Measurements from ENCODE around the gene CNKSR2. TPM values are rescaled to one million over a fixed set of nuclear protein-coding genes. Genes with fewer than 3 reads are reported as not detected.

The CNKSR2 gene
- total RNA-seq, 1 donor from 2014 or later = not detected

DNA sequence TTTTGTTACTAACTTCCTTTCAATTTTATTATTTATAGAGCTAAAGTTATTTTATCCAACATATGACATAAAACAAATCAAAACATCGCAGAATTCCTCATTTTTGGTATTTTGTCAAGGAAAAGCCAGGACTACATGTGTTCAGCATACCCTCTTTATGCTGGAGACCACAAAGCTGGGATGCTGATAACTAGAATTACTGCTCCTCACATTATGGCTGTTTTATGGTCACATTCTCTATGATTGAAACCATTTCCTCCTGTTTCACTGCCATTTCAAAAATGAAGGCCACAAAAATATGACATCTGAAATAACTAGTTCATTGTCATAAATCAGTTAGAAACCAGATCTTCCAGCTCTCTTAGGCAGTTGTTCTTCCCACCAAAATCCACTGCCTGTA lies 242.2 kb downstream of the CNKSR2 start:
- ATAC-seq = no peak

DNA sequence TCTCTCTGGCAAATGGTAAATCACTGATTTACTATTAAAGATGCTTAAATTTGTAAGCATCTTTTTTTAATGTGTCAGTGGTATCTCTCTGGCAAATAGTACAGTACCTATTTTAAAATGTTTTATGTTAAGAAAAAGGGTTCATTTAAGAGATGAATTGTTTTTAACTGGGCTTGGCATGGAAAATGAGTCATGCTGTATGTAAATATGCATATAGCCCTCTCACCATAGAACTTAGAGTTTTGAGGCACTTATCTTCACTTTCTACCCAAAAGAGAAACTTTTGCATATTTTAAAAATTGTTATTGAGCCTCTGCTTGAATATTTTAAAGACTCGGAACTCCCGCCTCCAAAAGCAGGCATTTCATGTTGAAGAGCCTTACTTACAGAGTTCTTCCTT lies 246.0 kb downstream of the CNKSR2 start:
- no peak for ATAC-seq

DNA sequence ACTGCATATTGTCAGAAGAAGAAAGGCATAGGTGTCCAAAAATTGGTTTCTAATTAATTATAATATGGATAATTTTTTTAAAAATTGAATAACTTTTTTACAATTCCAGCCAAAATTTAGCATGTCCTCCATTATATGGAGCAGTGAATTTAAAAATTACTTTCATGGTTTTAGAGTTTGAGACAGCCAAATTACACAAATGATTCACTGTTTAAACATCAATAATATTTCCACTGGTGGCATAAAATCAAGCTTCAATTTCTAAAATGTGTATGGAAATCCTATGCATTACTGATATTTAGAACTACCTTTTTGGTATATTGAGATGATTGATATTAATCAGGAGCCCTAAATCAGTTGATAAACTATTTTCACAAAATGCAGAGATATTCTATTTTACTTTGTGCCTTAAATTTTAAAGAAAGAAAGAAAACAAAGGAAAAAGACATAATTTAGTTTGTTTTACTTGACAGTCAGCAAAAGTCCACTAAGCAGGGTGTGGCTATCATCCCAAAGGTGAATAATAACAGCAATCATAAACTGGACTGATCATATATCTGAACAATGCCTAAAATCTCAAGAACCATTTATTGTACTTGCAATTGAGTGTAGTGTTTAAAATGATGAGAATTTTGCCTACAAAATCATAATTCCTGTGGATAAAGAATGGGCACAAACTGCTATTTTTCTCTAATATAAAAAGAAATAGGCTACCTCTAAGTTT lies 249.7 kb downstream of the CNKSR2 start:
- no peak for ATAC-seq

DNA sequence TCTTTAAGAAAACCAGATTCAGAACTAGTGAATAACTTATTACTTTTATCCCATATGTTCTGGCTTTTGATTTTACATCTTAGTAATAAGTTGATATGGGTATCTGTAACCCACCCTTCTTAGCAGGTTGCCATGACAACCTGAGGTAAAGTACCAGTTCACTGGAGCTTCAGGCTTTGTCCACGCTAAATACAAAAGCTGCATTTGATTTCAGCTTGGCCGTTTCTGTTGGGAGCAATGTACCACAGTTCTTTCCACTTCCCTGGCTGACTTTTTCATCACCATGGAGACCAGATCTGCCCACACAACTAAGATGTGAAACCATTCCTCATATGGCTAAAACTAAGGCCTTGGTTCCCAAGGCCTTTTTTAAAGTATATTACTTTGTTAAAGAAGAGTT lies 257.8 kb downstream of the CNKSR2 start:
- ATAC-seq = no peak

DNA sequence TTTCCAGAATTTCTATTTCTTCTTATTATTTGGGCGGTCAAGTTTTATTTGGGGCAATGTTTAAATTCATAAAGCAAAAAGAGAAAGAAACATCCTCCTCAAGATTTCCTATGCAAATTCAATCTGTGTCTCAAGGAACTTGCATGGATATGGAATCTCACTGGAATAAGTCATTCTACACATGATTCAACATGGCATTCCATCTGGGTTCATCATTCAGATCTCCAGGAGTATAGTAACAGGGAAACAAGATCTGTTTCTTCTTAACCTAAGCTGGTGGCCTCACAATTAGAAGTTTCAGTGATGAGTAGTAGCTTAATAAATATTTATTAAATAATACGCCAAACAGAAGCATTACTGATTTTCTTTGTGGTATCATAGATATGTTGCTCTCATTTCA lies 264.1 kb downstream of the CNKSR2 start:
- ATAC-seq = no peak

DNA sequence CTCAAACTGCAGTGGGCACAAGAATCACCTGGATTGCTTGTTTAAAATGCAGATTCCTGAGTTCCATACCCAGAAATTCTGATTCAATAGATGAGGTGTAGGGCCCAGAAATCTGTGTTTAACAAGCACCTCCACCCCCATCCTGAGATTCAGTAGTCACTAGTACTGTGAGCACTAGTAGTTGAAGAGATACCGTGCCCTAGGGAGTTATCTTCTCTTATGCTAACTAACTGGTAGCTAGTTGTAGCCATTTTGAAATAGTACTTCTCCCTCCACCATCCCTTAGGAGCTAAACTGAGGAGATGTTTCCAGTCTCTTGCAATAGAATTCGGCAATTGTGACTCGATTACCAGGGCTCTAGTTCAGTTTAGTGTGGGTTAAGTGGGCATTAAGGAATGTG lies 265.6 kb downstream of the CNKSR2 start:
- ATAC-seq = no peak

DNA sequence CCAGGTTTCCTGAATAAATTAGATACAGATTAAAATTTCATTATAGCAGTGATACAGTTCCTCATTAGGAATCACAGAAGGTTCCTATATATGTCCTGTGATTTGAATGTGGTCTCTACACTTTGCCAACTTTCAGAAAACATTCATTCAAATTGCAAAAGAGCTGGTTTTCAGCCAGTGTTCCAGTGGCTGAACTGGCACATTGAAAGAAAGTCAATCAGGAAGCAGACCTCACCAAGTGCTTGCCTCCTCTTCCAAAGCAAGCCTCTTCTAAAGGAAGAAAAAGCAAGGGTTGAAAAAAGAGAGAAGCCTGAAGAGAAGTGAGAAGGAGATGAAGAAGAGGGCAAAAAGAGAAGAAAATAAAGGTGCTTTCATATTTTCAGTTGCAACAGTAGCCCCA lies 271.2 kb downstream of the CNKSR2 start:
- ATAC-seq = no peak

DNA sequence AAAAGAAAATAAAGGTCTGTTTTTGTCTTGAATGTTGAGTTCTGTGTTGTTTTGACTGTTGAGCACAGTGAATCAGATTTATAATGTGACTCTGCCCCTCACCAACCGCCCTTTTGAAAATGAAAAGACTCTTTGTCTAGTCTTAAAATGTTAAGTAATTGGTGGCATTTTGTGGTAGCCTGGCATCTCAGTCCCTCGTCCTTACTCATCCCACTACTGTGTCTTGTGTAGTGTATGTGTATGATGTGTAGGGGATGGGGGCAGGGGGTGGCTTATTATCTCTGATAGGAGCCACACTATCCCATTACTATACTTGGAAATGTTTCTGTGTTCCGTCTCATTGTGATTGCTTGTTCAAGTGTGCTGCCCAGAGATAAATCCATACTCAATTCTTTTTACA lies 271.7 kb downstream of the CNKSR2 start:
- ATAC-seq = no peak

DNA sequence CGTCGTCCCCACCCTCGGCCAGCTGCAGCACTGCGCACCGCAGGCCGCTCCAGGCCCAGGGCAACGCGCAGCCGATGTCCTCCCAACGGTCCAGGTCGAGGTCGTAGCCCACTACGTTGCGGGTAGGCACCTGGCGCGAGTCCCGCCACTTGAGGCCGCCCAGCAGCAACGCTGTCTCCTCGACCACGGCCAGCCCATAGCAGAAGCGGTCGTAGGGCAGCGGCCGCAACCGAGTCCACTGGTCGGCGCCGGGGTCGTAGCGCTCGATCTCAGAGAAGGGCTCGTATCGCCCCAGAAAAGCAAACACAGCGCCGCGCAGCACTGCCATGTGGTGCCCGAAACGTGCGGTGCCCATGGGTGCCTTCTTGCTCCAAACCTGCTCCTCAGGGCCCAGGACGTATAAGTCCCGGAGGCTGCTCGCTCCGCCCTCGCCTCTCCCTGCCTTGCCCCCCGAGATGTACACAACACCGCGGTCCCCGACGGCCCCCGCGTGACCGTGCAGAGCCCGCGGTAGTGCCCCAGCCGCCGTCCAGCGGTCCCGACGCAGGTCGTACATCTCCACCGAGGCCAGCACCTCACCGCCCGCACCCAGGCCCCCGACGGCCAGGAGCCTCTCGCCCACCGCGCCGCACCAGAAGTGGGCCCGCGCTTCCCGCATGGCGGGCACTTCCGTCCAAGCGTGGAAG lies 281.8 kb downstream of the CNKSR2 start:
- ATAC-seq = no peak

DNA sequence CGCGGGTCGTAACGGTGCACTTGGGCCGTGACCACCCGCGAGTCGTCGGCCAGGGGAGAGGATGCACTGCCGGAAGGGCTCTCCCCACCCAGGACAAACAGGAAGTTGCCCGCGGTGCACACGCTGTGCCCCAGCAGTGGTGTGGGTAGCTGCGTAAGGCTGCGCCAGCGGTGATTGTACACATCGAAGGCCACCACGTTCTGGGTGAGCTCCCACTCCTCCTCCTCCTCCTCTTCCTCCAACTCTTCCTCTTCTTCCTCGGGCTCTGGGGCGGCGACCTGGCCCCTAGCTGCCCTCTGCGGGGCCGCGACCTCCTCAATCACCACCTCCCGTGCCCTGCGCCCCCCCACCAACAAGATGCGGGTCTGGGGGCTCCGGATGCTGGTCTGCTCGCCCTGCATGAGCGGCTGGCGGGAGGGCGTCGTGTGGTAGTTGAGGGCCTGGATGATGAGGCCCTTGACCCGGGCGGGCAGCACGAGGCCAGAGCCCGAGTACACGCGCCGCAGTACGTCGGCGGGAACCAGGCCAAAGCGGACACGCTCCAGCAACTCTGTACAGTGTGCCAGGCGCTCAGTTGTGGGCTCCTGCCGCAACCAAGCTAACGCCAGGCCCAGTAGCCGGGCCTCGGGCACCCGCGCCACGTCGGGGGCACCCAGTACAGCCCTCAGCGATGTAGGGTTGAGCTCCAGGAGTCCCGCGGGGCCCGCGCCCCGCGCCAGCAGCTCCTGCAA lies 282.5 kb downstream of the CNKSR2 start:
- ATAC-seq = no peak

DNA sequence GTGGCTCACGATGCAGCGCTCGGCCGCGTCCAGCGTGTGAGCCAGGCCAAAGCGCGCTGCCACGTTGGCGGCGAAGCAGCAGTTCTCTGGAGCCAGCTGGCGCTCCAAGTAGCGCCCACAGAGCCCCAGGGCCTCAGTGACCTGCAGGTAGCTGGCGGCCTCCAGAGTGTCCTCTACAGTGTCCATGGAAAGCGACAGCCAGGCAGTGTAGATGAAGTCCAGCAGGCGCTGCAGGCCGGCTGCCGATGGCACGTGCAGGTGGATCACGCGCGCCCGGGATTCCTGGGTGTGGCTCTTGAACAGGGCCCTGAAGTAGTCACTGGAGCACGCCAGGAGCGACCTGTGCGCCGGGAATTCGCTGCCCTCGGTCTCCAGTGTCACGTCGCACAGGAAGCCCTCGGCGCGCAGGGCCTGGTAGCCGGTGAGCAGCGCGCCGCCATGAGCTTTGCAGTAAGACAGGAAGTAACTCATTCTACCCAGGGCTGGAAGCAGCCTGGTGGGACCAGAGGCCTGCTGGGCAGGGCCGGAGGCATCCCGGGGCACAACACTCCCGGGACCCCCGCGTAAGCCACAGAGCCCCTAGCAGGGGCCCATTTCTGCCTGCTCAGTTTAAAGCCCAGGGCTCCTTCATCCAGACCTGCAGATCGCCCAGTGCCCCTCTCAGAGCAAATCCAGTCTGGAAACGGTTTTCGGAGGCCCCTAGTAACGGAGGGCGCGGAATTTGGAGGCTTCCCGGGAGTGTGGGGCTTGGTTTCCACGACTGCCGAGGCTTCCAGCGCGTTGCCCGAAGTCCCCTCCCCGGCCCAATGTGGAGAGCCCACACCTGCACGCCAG lies 283.3 kb downstream of the CNKSR2 start:
- no peak for ATAC-seq

DNA sequence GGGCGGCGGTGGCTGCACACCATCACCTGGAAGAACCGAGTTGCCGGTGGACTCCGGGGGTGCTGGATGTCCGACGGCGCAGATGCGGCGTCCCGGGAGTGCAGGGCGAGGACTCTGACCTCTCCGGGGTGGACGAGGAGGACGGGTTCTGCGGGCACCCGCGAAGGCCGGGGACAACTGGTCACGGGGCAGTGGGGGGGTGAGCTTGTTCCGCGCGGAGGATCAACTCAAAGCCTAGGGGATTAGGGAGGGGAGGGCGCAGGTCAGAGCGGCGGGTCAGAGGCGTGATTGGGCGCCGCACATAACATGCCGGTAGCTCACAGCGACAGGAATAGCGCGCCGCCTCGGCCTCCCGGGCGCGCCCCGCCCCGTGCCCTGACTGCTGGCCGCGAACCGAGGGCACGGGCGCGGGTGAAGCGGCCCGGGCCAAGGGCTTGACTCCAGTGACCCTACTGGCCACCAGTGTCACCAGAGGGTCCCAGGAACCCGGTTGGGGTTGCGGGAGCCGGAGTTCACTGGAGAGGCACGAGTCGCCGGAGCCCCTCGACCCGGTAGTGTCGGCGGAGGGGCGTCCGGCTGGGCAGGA lies 284.0 kb downstream of the CNKSR2 start, which contains the start of gene KLHL34:
Gene KLHL34 (minus strand): TSS at position 179 of the 586 bp plus-strand sequence. CDS start 542 bp downstream, outside the sequence.
- ATAC-seq = no peak

DNA sequence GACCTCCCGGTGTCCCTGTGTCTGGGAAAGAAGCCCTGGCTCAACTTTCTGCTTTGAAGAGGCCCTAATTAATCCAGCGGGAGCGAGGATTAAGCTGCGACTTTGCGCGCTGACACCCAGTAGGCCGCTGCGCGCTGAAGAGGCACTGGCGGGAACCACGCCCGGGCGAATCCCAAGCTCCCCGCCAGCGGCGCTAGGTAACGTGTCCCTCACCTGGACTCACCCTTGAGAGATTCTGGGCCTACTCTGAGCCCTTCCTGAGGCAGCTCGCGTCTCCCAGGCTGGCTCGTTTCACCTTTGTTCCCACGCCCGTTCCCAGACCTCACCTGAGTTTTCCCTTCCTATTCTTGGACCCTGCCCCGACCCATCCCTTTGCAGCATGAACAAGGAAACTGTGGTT lies 284.5 kb downstream of the CNKSR2 start:
- ATAC-seq = no peak

DNA sequence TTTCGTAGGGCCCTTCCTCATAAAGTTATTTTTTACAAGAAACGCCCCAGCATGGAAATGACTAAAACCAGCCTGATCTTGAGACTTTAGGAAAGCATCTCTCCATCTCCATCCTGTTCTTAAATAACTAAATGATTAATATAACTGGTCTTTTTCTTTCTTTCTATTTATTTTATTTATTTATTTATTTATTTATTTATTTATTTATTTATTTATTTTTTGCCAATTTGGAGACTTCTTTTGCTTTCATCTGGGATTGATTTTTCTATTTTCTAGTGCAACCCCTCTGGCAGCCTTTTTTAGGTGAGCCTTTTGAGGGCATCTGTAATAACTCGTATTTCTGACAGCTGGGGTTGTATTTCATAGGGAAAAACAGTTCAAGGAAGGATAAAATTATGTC lies 285.1 kb downstream of the CNKSR2 start:
- ATAC-seq = no peak

DNA sequence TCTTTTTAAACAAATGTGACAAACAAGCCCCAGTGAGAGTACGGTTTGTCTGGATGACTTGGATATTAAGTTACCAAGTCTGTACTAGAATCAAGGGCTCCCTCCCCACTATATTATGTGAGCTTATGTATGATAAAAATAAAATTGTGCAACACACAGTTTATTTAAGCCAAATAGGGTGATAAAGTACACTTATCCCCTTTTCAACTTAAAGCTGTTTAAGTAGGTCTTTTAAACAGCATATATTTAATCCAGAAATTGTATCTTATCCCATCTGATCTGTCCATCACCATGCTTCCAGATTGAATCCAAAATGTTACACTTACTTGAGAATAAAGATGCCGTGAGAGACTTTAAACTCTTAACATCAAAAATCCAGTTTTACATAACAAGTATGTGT lies 285.9 kb downstream of the CNKSR2 start:
- ATAC-seq = no peak

DNA sequence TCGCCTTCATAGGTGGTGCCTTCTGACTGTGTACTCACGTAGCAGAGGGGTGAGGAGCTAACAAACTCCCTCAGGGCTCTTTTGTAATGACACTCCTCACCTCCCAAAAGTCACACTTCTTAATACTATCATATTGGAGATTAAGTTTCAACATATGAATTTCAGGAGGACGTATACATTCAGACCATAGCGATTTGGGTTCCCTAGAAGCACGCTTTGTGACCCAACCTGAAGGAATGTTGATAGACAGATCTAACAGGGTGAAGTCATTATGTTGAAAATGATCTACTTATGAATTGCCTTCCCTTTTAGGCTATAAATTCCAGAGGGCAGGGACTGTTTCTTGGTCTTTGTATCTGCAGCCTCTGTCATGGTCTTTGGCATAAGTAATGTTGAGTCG lies 287.1 kb downstream of the CNKSR2 start:
- ATAC-seq = no peak

DNA sequence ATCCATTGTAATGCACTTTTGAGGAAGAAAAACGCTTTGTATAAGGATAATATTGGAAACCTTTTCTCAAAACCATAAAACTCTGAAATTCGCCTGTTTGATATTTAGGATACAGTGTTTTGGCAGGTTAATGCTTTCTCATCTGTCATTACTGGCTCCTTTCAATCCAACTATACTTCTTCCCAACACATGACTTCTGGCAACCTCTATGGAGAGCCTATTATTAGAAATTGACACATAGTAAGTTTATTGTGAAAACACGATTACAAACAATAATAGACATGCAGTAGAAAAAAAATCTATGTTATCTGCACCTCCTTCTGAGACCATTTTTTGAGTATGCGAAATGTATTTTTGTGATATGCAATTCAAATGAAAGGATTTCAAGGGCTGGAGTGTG lies 288.5 kb downstream of the CNKSR2 start:
- ATAC-seq = no peak

DNA sequence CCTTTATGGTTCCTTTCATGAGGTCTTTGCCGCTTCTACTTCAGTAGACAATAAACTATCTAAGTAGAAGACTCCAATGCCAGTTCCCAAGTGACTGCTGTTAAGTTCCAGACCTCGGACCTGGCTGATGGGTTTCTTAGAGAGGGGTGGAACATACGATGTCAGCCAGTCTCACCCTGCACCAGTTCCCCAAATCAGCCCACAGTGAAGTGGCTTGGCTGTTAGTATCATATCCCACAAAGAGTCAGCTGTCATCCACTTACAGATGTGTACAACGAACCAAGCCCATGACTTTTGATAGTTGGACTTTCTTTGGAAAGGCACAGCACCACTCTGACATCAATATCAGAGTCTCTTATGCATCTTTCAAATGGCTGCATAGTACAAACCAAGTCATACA lies 292.0 kb downstream of the CNKSR2 start:
- ATAC-seq = no peak

DNA sequence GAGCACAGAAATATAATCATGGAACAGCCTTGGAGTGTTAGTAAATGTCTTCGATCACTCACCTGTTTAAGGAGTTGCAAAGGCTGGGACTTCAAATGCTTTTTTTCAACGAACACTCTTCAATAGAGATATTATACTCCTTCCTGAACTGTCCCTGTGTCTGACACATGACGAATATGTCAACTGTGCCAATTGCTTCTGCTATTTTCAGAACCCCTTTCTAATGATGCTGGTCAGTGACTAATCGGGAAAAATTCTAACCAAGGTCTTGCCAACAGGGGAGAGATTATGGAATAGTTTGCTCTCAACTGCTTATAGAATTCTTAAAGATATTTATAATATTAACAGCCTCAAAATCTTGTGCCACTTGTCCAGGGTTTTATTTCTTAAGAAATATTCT lies 292.5 kb downstream of the CNKSR2 start:
- no peak for ATAC-seq

DNA sequence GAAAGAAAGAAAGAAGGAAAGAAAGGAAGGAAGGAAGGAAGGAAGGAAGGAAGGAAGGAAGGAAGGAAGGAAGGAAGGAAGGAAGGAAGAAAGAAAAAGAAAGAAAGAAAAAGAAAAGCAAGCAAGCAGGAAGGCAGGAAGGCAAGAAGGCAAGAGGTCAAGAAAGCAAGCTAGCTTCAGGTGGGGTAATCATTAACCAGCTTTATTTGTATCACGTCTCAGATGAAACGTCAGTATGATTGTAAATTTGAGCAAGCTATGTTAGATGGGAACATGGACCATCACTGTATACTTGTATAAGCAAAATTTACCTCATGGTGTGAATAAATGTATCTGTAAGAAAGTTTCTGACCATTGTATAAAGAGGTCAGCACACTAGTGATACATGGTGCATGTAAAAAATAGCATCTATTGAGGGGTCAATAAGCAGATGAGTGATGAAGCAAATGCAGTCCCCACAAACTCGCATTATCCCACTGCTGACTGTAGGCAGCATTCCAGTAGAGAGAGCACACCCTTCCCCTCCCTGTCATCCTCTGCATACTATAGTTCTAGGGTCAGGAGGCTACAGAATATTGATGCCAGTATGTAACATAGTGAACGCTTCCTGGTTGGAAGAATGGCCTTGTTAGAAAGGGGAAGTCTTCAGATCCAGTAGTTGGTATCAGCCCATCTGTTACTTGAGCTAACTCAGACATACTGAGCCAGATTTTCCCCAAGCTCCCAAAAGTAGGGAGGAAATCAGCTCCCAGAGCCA lies 300.4 kb downstream of the CNKSR2 start:
- ATAC-seq = no peak

DNA sequence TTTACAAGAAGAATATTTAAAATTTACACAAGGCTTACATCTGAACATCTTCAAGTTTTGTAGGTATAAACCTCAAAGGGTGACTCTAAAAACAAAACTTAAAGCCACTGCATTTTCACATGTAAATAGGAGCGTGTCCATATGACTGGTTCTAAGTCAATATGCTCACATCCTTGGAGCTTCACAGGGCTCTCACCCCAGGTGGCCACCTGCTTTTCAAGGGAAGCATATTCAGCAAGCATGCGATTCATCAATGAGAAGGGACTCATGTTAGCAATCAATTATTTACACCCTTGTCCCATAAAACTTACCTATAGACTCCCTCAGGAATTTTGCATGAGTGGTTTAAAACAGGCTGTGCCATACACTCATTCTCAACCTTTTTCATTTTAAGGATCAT lies 301.7 kb downstream of the CNKSR2 start:
- no peak for ATAC-seq
